Mammary epithelial cell (primary cell): Measurements from ENCODE around the gene KIF9.

Source experiments
- CTCF ChIP-seq, 2 donors: IDR thresholded peaks in 1 of 2; conservative IDR thresholded peaks in 1 of 2; 2 replicates each; pipeline ENCODE4 v1.5.1; 2011 to 2012; ENCODE audit warnings: inconsistent platforms in 2 of 2, low read length in 2 of 2, mild to moderate bottlenecking in 2 of 2, control low read depth in 1 of 2, low read depth in 1 of 2; ENCODE audit not compliant: insufficient read depth in 1 of 2; ENCODE audit errors: extremely low read depth in 1 of 2
- EZH2 ChIP-seq: IDR thresholded peaks from 2 replicates; pipeline ENCODE4 v1.6.1; 2012; ENCODE audit warnings: low read length, inconsistent platforms, borderline replicate concordance

- TF ChIP-seq CTCF (conservative IDR thresholded peaks at IDR 0.05 in 1 of 2, IDR thresholded peaks at IDR 0.05 in 1 of 2; ENCODE audit: extremely low read depth in 1 of 2, insufficient read depth in 1 of 2, low read depth in 1 of 2, low read length in 2 of 2) (no peak), EZH2 (no peak)
Observed at GRCh38 chr3:47299381-47300318, 17.1 kb upstream of the KIF9 start.
